ENCODE results near the gene FTSJ3.
"Not testable (repeated sequence)": the region's sequence is repeated elsewhere in the genome, so short reads cannot be mapped to it uniquely, and the experiment has no call there.

Gene FTSJ3

GRCh38 chr17:63809970-63810369 lies 17.5 kb downstream of the FTSJ3 start:
- Histone ChIP-seq H3K9me3 (no peaks in the 10 kb centered on the region), H3K4me3 (ENCODE audit: low read depth in 1 of 2, low read length in 1 of 2) (no peak overlapping the region), H3K27ac (no peak overlapping the region), H3K27me3 (no peaks in the 10 kb centered on the region), H3K36me3 (peaks cover 99% of the 10 kb centered on the region), H3K4me1 (ENCODE audit: control insufficient read depth in 1 of 2, insufficient read depth in 1 of 2, low read depth in 1 of 2, low read length in 1 of 2) (no peaks in the 10 kb centered on the region)
- TF ChIP-seq, protein P1, sequence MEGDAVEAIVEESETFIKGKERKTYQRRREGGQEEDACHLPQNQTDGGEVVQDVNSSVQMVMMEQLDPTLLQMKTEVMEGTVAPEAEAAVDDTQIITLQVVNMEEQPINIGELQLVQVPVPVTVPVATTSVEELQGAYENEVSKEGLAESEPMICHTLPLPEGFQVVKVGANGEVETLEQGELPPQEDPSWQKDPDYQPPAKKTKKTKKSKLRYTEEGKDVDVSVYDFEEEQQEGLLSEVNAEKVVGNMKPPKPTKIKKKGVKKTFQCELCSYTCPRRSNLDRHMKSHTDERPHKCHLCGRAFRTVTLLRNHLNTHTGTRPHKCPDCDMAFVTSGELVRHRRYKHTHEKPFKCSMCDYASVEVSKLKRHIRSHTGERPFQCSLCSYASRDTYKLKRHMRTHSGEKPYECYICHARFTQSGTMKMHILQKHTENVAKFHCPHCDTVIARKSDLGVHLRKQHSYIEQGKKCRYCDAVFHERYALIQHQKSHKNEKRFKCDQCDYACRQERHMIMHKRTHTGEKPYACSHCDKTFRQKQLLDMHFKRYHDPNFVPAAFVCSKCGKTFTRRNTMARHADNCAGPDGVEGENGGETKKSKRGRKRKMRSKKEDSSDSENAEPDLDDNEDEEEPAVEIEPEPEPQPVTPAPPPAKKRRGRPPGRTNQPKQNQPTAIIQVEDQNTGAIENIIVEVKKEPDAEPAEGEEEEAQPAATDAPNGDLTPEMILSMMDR (IDR thresholded peaks at IDR 0.05): no peak

GRCh38 chr17:63805591-63805990 lies 21.9 kb downstream of the FTSJ3 start:
- no peak overlapping the region for H3K4me3 ChIP-seq (ENCODE audit: low read depth in 1 of 2, low read length in 1 of 2)
- H3K27me3 ChIP-seq: no peaks in the 10 kb centered on the region
- H3K4me1 ChIP-seq (ENCODE audit: control insufficient read depth in 1 of 2, insufficient read depth in 1 of 2, low read depth in 1 of 2, low read length in 1 of 2): no peaks in the 10 kb centered on the region
- TF ChIP-seq, protein P1 (IDR thresholded peaks at IDR 0.05): no peak
- H3K9me3 ChIP-seq: no peaks in the 10 kb centered on the region
- H3K36me3 ChIP-seq: peaks cover 97% of the 10 kb centered on the region
- H3K27ac ChIP-seq: no peak overlapping the region

- Histone ChIP-seq H3K4me3 (ENCODE audit: low read depth in 1 of 2, low read length in 1 of 2) (no peak overlapping the region), H3K27ac (no peak overlapping the region), H3K9me3 (no peaks in the 10 kb centered on the region), H3K4me1 (ENCODE audit: control insufficient read depth in 1 of 2, insufficient read depth in 1 of 2, low read depth in 1 of 2, low read length in 1 of 2) (no peaks in the 10 kb centered on the region), H3K36me3 (peaks cover 97% of the 10 kb centered on the region), H3K27me3 (no peaks in the 10 kb centered on the region)
- TF ChIP-seq, protein P1 (IDR thresholded peaks at IDR 0.05): no peak
These were observed 23.1 kb downstream of the FTSJ3 start for GRCh38 chr17:63804328-63804727.

DNA sequence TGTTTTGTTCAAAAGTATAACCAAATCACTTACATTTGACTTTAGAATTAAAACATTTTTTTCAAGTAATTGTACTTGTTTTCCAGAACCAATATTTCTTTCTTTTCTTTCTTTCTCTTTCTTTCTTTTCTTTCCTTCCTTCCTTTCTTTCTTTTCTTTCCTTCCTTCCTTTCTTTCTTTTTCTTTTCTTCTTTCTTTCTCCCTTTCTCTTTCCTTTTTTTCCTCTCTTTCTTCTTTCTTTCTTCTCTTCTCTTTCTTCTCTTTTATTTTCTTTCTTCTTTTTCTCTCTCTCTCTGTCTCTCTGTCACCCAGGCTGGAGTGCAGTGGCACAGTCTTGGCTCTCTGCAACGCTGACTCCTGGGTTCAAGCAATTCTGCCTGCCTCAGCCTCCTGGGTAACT lies 26.7 kb downstream of the FTSJ3 start:
- Histone ChIP-seq H3K27ac (no peak overlapping the region), H3K4me1 (ENCODE audit: control insufficient read depth in 1 of 2, insufficient read depth in 1 of 2, low read depth in 1 of 2, low read length in 1 of 2) (no peaks in the 10 kb centered on the region), H3K27me3 (no peaks in the 10 kb centered on the region), H3K9me3 (no peaks in the 10 kb centered on the region), H3K4me3 (ENCODE audit: low read depth in 1 of 2, low read length in 1 of 2) (no peak overlapping the region), H3K36me3 (peaks cover 96% of the 10 kb centered on the region)
- TF ChIP-seq, protein P1 (IDR thresholded peaks at IDR 0.05): no peak

GRCh38 chr17:63798572-63799106 lies 28.8 kb downstream of the FTSJ3 start:
- H3K9me3 ChIP-seq: no peaks in the 10 kb centered on the region
- peaks cover 96% of the 10 kb centered on the region for H3K36me3 ChIP-seq
- TF ChIP-seq, protein P1 (IDR thresholded peaks at IDR 0.05): no peak
- no peaks in the 10 kb centered on the region for H3K4me1 ChIP-seq (ENCODE audit: control insufficient read depth in 1 of 2, insufficient read depth in 1 of 2, low read depth in 1 of 2, low read length in 1 of 2)
- H3K27me3 ChIP-seq: no peaks in the 10 kb centered on the region
- no peak overlapping the region for H3K27ac ChIP-seq
- no peak overlapping the region for H3K4me3 ChIP-seq (ENCODE audit: low read depth in 1 of 2, low read length in 1 of 2)

DNA sequence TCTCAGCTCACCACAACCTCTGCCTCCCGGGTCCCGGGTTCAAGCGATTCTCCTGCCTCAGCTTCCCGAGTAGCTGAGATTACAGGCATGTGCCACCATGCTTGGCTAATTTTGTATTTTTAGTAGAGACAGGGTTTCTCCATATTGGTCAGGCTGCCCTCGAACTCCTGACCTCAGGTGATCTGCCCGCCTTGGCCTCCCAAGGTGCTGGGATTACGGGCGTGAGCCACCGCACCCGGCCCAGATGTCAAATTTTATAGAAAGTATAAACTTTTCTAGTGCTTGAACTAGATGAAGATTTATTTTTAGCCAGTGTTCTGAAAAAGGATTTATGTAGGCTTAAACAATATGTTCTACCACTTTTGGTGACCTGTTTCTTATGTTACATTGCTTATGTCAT lies 31.1 kb downstream of the FTSJ3 start:
- H3K9me3 ChIP-seq; H3K4me3 ChIP-seq (ENCODE audit: low read depth in 1 of 2, low read length in 1 of 2); H3K27ac ChIP-seq; H3K27me3 ChIP-seq; H3K4me1 ChIP-seq (ENCODE audit: control insufficient read depth in 1 of 2, insufficient read depth in 1 of 2, low read depth in 1 of 2, low read length in 1 of 2): not testable (repeated sequence)
- H3K36me3 ChIP-seq: peaks cover 92% of the 10 kb centered on the region

Measured in neutrophil (primary cell).